ENCODE measurements around the gene SLC25A21.
A peak's percentile ranks its signal among the peaks of the same experiment; 100 is the strongest.

Gene SLC25A21

DNA sequence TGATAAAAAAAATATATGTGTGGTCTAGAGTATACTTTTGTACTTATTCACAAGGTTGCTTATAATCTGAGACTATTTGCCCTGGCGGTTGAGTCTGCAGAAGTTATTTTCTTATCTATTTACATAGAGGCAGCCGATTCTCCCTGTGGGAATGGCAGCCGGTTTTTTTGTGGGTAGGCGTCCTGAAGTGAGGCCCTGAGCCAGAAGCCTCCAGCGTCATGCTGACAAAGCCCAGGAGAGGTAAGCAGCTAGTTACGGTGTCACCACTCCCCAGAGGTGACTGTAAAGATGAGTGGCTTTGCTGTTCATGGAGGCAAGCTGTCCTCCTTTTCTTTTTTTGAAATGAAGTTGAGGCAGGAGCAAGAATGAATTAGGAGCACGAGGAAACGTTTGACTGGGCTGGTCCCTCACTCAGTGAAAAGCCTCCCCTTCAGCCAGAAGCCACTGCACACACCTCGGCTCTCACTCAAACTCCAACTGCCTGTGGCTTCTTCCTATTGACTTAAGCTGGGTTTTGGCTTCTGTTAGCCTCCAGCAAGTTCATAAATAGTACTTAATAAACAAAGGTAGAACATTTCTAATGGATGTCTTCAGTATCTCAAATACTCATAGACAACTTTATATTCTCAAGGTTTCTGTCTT is 489.2 kb downstream of the SLC25A21 start:
- no peak for DNase-seq

DNA sequence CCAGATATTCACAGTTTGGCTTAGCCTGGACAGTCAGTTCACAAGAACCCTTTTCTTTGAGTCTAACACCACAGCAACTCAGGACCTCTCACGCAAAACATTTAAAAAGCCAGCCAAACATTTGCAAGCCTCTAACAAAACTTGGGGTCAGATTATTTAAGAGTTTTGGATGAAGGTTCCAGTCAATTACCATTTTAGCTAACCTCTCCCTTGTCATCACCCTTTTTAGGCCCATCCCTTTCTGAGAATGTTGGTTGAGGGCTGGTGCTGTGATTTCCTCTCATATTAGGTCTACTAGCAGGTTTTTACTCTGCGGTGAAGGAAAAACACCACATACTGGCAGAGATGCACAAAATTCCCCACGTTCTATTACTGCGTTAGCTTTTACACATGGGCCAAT is 490.1 kb downstream of the SLC25A21 start:
- DNase-seq, result no peak

GRCh38 chr14:36676236-36676635 is 496.2 kb downstream of the SLC25A21 start:
- DNase-seq, result no peak

DNA sequence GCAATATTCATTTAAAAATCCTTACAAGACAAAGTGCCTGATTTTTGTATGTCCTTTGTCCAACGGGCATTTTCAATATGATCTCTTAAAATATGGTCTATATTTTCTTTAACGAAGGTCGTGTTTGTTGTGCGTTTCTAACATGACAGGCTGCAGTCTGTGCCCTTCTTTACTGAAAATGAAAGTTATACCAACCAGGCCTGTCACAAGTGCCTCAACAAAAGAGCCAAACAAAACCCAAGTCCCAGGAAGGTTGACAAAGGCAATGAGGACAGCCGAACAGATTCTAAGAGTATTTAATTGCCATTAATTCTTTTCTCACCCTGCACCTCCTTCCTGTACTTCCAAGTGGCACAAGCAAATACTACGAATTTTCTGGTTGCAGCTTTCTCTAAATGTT is 496.8 kb downstream of the SLC25A21 start:
- no peak for DNase-seq

GRCh38 chr14:36674659-36675058 is 497.7 kb downstream of the SLC25A21 start:
- no peak for DNase-seq

GRCh38 chr14:36672095-36672494 is 500.3 kb downstream of the SLC25A21 start:
- no peak for DNase-seq

DNA sequence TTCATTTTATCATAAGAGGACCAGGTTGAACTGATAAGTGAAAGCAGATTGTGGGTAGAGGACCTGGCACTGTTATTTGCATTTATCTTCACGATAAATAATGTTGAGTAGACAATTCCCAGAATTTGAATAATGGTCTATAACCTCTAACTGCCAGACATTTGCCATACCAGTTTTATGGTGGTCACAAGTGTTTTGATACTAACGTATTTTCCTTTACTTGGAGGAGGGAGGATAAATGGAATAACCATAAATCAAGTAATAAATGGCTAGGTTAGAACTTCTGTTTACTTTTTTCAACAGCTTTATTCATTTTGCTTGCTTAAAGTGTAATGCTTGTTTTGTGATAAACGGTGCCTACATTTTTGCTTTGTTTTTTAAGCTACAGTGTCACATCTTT is 501.3 kb downstream of the SLC25A21 start:
- no peak for DNase-seq

GRCh38 chr14:36667679-36668078 is 504.7 kb downstream of the SLC25A21 start:
- no peak for DNase-seq

- DNase-seq, result no peak
Observed at GRCh38 chr14:36666416-36667206, 505.8 kb downstream of the SLC25A21 start.

DNA sequence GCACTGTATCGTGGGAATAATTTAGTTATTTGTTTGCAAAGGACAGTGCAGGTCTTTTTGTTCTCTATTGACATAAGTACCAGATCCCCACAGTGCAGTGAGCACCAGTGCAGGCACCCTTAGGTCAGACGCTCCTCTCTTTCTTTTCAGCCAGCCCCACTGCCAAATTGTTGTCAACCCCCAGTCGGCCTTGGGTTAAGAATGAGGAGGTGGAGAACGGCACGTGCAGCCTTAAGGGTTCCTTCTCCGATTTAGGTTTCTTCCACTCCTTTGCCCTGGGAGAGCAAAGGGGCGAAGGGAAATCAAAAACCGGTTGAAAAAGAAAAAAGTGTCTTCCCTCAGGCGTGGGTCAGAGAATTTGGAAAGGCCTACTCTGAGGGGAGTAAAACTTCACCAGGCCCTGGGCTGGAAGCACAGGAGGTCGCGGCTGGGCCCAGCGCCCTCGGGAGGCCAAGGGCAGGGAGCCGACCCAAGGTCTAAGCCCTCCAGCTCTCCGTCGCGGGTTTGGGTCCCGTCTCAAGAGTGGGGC is 506.5 kb downstream of the SLC25A21 start:
- no peak for DNase-seq

DNA sequence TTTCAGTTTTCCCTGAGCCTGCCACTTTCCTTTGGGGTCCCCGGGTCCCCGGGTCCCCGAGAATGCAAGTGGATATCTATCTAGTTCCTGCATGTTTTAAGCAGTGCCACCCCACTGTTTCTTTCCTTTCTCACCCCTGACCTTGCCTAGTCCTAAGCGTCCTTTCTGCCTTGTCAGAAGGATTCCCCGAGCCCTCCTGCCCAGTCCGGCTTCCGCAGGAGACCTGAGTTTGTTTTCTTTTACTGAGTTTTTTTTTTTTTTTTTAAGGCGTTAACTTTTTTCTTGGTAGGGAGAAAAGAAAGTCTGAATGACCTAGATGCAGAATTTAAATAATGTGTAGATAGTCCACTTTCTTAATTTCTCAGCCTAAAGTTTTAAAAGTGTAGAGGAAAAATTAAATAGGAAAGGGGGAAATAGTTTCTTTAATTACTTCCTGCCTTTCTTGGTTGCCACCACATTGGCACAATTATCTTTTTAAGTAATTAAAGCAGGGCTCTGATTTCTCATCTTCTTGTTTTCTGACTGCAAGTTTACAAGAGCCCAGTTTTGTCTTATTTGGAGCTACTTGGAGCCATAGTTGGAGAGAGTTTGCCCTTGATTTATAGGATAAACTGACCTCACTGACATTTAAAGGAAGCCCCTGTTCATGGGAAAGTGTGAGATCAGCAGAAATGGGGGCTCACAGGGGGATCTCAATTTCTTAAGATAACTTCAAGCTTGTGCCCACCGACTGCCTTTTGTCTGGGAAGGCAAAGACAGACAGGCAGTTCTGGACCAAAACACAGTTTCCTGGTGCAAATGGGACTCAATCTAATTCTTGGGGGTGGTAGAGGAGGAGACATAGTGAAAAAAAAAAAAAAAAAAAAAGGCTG is 507.8 kb downstream of the SLC25A21 start:
- no peak for DNase-seq

- DNase-seq, result no peak
Observed at GRCh38 chr14:36663404-36664321, 508.7 kb downstream of the SLC25A21 start.

GRCh38 chr14:36662543-36663403 is 509.6 kb downstream of the SLC25A21 start:
- no peak for DNase-seq

DNA sequence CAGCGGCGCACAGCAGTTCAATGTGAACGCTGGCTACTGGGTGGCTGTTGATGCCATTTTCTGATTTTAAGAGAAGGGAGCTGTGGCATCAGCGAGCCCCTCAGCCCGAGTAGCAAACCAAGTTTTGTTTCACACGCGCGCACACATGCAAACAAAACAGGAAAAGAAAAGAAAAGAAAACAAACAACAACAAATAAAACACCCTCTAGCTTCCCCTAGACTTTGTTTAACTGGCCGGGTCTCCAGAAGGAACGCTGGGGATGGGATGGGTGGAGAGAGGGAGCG is 510.2 kb downstream of the SLC25A21 start:
- DNase-seq, result no peak

DNA sequence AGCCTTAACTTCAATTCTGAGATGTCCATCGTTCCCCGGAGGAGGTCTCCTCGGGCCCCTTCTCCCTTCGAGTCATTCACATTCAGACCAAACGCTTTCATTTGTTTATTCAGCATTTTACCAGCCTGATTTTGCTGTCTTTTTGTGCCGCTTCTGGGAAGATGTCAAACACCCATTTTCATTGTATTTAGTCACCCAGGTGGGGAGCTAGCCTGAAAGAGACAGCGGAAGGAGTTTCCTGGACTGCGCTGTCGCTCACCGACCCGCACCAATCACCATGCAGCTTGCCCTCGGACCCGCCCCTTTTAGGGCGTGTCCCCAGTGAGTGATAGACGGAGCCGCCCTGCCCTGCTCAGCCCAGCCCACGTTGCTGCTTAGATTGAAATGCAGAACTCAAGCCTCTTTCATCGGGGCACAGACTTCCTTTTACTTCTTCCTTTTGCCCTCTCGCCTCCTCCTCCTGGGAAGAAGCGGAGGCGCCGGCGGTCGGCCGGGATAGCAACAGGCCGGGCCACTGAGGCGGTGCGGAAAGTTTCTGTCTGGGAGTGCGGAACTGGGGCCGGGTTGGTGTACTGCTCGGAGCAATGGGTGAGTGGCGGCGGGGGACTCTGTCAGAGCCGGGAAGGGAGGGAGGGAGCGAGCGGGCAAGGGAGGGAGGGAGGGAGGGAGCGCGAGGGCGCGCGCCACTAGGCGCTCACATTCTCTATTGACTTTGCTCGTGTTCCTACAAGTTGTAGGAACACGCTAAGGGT is 510.7 kb downstream of the SLC25A21 start, which contains the start of gene PAX9:
Gene PAX9, plus strand, starts transcription at position 355 of the 752 bp plus-strand sequence. Its CDS starts 230 bp downstream, at position 585.
- peak; percentile 37 to 55 for DNase-seq

- no peak for DNase-seq
Observed at GRCh38 chr14:36660736-36661505, 511.5 kb downstream of the SLC25A21 start.

DNA sequence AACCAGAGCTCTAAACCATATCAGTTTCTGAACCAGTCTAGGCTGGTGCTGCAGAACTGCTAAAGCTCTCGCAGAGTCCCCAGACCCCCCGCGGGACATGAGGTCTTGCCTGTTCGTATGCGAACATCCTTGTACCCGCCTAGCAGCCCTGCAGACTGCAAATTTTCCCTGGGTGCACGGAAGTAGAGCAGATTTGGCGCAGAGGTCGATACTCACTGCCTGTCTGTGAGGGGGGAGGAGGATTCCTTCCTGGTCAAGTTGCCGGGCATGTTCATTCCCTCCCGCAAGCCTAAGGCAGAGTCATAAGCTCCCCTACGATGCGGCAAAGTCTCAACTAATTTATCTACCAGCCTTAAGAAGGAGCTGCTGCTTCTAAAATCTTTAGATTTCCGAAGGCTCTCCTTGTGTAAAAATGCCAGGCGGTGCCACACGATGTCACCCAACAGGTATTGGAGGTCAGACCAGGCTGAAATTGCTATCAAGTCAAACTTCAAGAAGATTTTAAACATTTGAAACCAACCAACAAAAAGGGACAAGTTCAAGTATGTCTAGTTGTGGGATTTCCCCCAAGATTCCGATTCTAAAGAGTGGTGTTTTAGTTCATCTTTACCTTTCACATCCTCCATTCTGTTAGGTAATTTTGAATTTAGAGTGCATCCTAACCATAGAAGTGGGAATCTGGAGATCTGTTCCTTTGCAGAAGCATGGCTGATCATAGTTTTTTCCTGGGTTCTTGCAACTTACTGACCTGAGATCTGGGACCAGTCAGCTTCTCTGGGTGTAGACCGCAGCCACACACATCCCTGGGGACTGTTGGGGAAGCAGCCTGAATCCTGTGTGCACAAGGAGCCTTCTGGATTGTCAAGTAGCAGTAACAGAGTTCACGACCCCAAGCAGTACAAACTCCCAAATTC is 512.3 kb downstream of the SLC25A21 start:
- DNase-seq, result no peak

- no peak for DNase-seq
Observed at GRCh38 chr14:36659010-36659821, 513.2 kb downstream of the SLC25A21 start.

All from activated CD4-positive, alpha-beta T cell treated with anti-CD3 and anti-CD28 coated beads, Interleukin-2, amount 50 U/mL, for 48 hours (primary cell).